HG02763 (cell line): ENCODE measurements around the gene OPN1MW3.
A peak's percentile ranks its signal among the peaks of the same experiment; 100 is the strongest.
"Not testable (repeated sequence)": the region's sequence is repeated elsewhere in the genome, so short reads cannot be mapped to it uniquely, and the experiment has no call there.

ENCODE experiments used
- ATAC-seq: cut with Tn5 transposase; IDR thresholded peaks from one replicate; pipeline ENCODE4 v1.9.1; 2021; ENCODE audit warnings: mild to moderate bottlenecking, moderate library complexity; ENCODE audit not compliant: unreplicated experiment

Gene OPN1MW3

DNA sequence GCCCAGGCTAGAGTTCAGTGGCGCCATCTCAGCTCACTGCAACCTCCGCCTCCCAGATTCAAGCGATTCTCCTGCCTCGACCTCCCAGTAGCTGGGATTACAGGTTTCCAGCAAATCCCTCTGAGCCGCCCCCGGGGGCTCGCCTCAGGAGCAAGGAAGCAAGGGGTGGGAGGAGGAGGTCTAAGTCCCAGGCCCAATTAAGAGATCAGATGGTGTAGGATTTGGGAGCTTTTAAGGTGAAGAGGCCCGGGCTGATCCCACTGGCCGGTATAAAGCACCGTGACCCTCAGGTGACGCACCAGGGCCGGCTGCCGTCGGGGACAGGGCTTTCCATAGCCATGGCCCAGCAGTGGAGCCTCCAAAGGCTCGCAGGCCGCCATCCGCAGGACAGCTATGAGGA, at the start of gene OPN1MW3:
OPN1MW3 (plus strand) TSS at position 301 of the 400 bp plus-strand sequence; CDS start at position 339, 38 bp downstream.
- not testable (repeated sequence) for ATAC-seq

DNA sequence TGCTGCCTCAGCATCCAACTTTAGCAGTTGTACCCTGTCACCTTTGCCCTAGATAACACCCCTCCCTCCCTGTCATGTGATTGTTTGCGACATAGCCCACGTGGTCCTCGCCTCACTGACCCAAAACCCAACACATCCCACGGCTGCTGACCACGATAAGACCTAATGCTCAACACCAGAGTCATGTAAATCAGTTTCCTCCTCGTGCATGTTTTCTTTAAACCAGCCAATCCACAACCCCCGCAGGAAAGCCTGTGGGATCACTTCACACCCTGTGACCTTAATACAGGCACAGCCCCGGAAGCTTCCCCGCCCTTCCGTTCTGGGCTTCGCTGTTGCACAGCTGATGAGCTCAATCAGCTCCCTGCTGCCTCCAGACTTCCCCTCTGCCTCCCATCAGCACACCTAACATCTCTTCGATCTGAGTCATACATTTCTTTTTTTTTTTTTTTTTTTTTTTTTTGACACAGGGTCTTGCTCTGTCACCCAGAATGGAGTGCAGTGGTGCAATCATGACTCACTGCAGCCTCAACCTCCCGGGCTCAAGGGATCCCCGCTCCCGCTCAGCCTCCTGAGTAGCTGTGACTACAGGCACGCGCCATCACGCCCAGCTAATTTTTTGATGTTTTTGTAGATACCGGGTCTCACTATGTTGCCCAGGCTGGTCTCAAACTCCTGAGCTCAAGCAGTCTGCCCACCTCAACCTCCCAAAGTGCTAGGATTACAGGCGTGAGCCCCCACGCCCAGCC, 47.5 kb upstream of the OPN1MW3 start:
- ATAC-seq: not testable (repeated sequence)

GRCh38 chrX:154211057-154211456, 46.3 kb upstream of the OPN1MW3 start:
- ATAC-seq: not testable (repeated sequence)

DNA sequence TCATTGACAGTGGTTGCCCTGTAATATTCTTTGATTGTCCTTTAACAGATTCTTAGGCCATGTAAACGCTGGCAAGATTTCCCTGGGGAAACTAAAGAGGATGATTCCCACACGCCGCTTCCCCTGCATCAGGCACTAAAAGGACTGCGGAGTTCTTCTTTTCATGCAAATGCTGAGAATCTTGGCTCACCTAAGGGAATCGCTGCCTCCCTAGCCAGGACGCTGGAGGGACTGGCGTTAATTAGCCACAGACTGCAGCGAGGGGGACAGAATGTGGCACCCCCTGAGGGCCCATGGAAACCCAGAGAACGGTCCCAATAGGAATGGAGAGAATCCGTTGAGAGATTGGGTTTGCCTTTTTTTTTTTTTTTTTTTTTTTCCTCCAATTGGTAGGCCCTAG, 45.9 kb upstream of the OPN1MW3 start:
- ATAC-seq: not testable (repeated sequence)

GRCh38 chrX:154219456-154219855, 37.9 kb upstream of the OPN1MW3 start, which contains the start of gene OPN1MW2:
Gene OPN1MW2, plus strand, starts transcription at chrX:154219756. Its CDS starts 60 bp downstream, at chrX:154219816.
- ATAC-seq: not testable (repeated sequence)

DNA sequence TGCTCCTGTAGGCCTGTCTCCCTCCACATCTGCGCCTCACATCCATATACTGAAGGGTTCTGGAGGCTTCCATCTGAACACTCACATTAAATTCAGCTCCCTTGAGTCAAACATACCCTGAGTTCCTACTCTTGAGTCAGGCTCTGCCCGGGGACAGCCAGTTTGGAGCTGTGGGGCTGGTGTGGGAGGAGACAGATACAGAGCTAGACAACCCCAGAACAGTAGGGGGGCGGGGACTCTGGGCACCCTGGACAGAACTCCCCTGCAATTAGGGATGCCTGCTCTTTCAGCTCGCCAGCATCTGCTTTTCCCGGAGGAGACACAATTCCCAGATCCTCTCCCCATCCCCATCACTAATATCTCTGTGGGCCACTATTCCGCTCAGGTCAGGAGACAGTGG, 32.1 kb upstream of the OPN1MW3 start:
- not testable (repeated sequence) for ATAC-seq

GRCh38 chrX:154226706-154227105, 30.7 kb upstream of the OPN1MW3 start:
- ATAC-seq: not testable (repeated sequence)

GRCh38 chrX:154231443-154231842, 25.9 kb upstream of the OPN1MW3 start:
- ATAC-seq: not testable (repeated sequence)

DNA sequence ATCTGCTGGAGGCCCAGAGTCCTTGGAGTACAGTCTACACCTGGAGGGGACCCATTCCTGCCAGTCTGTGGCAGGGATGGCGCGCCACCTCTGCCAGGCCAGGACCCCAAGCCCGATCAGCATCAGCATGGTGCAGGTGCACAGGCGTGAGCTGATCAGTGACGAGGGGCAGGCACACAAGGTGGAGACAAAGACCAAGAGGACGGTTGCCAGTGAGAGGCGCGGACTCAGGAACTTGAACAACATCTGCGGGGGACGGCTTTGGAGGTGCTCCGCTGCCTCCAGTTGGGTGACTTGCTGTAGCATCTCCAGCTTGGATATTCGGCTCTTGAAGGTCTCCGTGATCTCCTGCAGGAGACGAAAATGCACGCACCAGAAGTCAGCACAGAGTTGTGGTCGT, 23.8 kb upstream of the OPN1MW3 start:
- ATAC-seq: not testable (repeated sequence)

- not testable (repeated sequence) for ATAC-seq
Measured at GRCh38 chrX:154238939-154239559, 18.3 kb upstream of the OPN1MW3 start.

DNA sequence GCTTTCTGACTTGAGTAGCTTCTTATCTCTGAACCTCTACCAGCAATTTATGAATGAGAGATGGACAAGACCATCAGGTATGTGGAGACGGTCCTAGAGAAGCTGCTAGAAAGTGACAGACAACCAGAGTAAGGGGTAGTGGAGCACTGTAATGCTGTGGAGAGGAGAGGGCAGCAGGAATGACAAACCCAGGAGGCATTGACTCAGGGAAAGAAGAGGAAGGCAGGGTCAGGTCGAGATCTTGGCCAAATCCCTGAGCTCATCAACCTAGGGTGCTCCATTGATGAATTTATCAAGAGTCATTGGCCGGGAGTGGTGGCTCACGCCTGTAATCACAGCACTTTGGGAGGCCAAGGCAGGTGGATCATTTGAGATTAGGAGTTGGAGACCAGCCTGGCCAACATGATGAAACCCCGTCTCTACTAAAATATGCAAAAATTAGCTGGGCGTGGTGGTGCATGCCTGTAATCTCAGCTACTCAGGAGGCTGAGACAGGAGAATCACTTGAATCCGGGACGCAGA, 17.3 kb upstream of the OPN1MW3 start:
- ATAC-seq: not testable (repeated sequence)

- ATAC-seq: not testable (repeated sequence)
Measured at GRCh38 chrX:154247377-154248045, 9.9 kb upstream of the OPN1MW3 start.

GRCh38 chrX:154248076-154248475, 9.3 kb upstream of the OPN1MW3 start:
- not testable (repeated sequence) for ATAC-seq

DNA sequence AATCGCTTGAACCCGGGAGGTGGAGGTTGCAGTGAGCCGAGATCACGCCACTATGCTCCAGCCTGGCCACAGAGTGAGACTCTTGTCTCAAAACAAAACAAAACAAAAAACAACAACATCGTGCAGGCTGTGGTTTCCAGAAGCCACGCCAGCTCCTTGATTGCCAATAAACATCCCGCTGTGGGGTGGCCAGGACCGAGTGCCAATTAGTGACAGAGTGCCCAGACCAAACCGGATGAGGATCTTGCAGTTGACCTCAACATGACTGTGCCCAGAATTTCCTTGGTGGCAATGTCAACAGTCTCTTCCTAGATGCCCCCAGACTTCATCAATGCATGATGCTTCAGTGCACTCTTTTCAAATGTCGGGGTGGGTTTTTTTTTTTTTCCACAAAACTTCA, 1.3 kb downstream of the OPN1MW3 start:
- not testable (repeated sequence) for ATAC-seq

- not testable (repeated sequence) for ATAC-seq
Measured at GRCh38 chrX:154263072-154263471, 5.7 kb downstream of the OPN1MW3 start.

GRCh38 chrX:154269245-154269644, 11.9 kb downstream of the OPN1MW3 start:
- not testable (repeated sequence) for ATAC-seq

DNA sequence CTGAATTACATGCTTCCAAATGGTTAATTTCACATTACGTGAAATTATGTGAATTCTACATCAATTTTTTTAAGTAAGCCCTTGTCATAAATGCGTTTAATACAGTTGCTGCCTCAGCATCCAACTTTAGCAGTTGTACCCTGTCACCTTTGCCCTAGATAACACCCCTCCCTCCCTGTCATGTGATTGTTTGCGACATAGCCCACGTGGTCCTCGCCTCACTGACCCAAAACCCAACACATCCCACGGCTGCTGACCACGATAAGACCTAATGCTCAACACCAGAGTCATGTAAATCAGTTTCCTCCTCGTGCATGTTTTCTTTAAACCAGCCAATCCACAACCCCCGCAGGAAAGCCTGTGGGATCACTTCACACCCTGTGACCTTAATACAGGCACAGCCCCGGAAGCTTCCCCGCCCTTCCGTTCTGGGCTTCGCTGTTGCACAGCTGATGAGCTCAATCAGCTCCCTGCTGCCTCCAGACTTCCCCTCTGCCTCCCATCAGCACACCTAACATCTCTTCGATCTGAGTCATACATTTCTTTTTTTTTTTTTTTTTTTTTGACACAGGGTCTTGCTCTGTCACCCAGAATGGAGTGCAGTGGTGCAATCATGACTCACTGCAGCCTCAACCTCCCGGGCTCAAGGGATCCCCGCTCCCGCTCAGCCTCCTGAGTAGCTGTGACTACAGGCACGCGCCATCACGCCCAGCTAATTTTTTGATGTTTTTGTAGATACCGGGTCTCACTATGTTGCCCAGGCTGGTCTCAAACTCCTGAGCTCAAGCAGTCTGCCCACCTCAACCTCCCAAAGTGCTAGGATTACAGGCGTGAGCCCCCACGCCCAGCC, 27.3 kb downstream of the OPN1MW3 start:
- peak; percentile 53 for ATAC-seq

DNA sequence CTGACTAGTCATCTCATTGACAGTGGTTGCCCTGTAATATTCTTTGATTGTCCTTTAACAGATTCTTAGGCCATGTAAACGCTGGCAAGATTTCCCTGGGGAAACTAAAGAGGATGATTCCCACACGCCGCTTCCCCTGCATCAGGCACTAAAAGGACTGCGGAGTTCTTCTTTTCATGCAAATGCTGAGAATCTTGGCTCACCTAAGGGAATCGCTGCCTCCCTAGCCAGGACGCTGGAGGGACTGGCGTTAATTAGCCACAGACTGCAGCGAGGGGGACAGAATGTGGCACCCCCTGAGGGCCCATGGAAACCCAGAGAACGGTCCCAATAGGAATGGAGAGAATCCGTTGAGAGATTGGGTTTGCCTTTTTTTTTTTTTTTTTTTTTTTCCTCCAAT, 29.0 kb downstream of the OPN1MW3 start:
- not testable (repeated sequence) for ATAC-seq

GRCh38 chrX:154294791-154295574, 37.6 kb downstream of the OPN1MW3 start, which contains the start of gene TEX28:
Gene TEX28, minus strand, starts transcription at chrX:154295124. Its CDS starts 3,007 bp downstream, at chrX:154292117.
- ATAC-seq: no peak
